Measurements from ENCODE around the gene TCP10L.

TCP10L gene

GRCh38 chr21:32612075-32612998 is 27.0 kb upstream of the TCP10L start, which contains the start of gene CFAP298 (continued):
- TF ChIP-seq, protein P1, sequence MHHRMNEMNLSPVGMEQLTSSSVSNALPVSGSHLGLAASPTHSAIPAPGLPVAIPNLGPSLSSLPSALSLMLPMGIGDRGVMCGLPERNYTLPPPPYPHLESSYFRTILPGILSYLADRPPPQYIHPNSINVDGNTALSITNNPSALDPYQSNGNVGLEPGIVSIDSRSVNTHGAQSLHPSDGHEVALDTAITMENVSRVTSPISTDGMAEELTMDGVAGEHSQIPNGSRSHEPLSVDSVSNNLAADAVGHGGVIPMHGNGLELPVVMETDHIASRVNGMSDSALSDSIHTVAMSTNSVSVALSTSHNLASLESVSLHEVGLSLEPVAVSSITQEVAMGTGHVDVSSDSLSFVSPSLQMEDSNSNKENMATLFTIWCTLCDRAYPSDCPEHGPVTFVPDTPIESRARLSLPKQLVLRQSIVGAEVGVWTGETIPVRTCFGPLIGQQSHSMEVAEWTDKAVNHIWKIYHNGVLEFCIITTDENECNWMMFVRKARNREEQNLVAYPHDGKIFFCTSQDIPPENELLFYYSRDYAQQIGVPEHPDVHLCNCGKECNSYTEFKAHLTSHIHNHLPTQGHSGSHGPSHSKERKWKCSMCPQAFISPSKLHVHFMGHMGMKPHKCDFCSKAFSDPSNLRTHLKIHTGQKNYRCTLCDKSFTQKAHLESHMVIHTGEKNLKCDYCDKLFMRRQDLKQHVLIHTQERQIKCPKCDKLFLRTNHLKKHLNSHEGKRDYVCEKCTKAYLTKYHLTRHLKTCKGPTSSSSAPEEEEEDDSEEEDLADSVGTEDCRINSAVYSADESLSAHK (tag by site-specific recombination; IDR thresholded peaks at IDR 0.05), result peak; percentile 71
- TF ChIP-seq ZNF391 (tag by site-specific recombination; IDR thresholded peaks at IDR 0.05; ENCODE audit: borderline replicate concordance, low read depth), result peak; percentile 53; the same call in 1 of the 2 replicates
- no peak for TF ChIP-seq ZNF791 (tag by site-specific recombination; IDR thresholded peaks at IDR 0.05)
- no peak for TF ChIP-seq ZNF211 (tag by site-specific recombination; IDR thresholded peaks at IDR 0.05; ENCODE audit: low read depth)
- peak; percentile 63 for TF ChIP-seq ZBTB26 (tag by site-specific recombination; optimal IDR thresholded peaks at IDR 0.05)
- no peak for TF ChIP-seq ZNF202 (tag by site-specific recombination; IDR thresholded peaks at IDR 0.05; ENCODE audit: borderline replicate concordance)
- TF ChIP-seq ZNF394 (tag by site-specific recombination; IDR thresholded peaks at IDR 0.05; ENCODE audit: borderline replicate concordance), result peak; percentile 91
- TF ChIP-seq ZFHX2 (tag by site-specific recombination; conservative IDR thresholded peaks at IDR 0.05), result peak; percentile 97
- TF ChIP-seq ZNF18 (tag by site-specific recombination; IDR thresholded peaks at IDR 0.05), result no peak
- peak; percentile 76 for TF ChIP-seq ZNF121 (tag by site-specific recombination; IDR thresholded peaks at IDR 0.05)
- TF ChIP-seq IKZF3 (tag by site-specific recombination; IDR thresholded peaks at IDR 0.05), result 0 out of 2 replicates have a peak, but pooled peaks have one; percentile 21
- TF ChIP-seq ZNF621 (tag by site-specific recombination; IDR thresholded peaks at IDR 0.05), result no peak
- no peak for TF ChIP-seq ZNF555 (tag by site-specific recombination; conservative IDR thresholded peaks at IDR 0.05)
- no peak for TF ChIP-seq ZNF157 (tag by site-specific recombination; IDR thresholded peaks at IDR 0.05)
- TF ChIP-seq KLF7 (tag by site-specific recombination; IDR thresholded peaks at IDR 0.05; ENCODE audit: borderline replicate concordance), result peak; percentile 94
- TF ChIP-seq ZNF707 (tag by site-specific recombination; IDR thresholded peaks at IDR 0.05), result no peak
- no peak for TF ChIP-seq ZNF701 (tag by site-specific recombination; IDR thresholded peaks at IDR 0.05)
- TF ChIP-seq ZNF23 (tag by site-specific recombination; IDR thresholded peaks at IDR 0.05; ENCODE audit: borderline replicate concordance), result no peak
- TF ChIP-seq ZNF148 (tag by site-specific recombination; IDR thresholded peaks at IDR 0.05; ENCODE audit: borderline replicate concordance), result no peak; the same call in 1 of the 2 replicates
- TF ChIP-seq, protein P2, sequence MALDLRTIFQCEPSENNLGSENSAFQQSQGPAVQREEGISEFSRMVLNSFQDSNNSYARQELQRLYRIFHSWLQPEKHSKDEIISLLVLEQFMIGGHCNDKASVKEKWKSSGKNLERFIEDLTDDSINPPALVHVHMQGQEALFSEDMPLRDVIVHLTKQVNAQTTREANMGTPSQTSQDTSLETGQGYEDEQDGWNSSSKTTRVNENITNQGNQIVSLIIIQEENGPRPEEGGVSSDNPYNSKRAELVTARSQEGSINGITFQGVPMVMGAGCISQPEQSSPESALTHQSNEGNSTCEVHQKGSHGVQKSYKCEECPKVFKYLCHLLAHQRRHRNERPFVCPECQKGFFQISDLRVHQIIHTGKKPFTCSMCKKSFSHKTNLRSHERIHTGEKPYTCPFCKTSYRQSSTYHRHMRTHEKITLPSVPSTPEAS (tag by site-specific recombination; IDR thresholded peaks at IDR 0.05), result peak; percentile 80
- peak; percentile 85 for TF ChIP-seq ZNF335 (tag by site-specific recombination; conservative IDR thresholded peaks at IDR 0.05)
- TF ChIP-seq ZFP41 (tag by site-specific recombination; IDR thresholded peaks at IDR 0.05; ENCODE audit: borderline replicate concordance), result peak; percentile 59; the same call in 1 of the 2 replicates
- TF ChIP-seq, protein P3, sequence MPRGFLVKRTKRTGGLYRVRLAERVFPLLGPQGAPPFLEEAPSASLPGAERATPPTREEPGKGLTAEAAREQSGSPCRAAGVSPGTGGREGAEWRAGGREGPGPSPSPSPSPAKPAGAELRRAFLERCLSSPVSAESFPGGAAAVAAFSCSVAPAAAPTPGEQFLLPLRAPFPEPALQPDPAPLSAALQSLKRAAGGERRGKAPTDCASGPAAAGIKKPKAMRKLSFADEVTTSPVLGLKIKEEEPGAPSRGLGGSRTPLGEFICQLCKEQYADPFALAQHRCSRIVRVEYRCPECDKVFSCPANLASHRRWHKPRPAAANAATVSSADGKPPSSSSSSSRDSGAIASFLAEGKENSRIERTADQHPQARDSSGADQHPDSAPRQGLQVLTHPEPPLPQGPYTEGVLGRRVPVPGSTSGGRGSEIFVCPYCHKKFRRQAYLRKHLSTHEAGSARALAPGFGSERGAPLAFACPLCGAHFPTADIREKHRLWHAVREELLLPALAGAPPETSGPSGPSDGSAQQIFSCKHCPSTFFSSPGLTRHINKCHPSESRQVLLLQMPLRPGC (tag by site-specific recombination; IDR thresholded peaks at IDR 0.05), result peak; percentile 98
- TF ChIP-seq ZFP37 (tag by site-specific recombination; IDR thresholded peaks at IDR 0.05), result peak; percentile 92; the same call in 1 of the 2 replicates
- TF ChIP-seq ZNF785 (tag by site-specific recombination; IDR thresholded peaks at IDR 0.05), result peak; percentile 76; the same call in 1 of the 2 replicates
- TF ChIP-seq ZNF544 (tag by site-specific recombination; IDR thresholded peaks at IDR 0.05), result no peak
- TF ChIP-seq ZNF677 (tag by site-specific recombination; IDR thresholded peaks at IDR 0.05), result no peak
